Measurements from ENCODE around the gene SIRPD.
A peak's percentile ranks its signal among the peaks of the same experiment; 100 is the strongest.
"Not testable (repeated sequence)": the region's sequence is repeated elsewhere in the genome, so short reads cannot be mapped to it uniquely, and the experiment has no call there.

The SIRPD gene

DNA sequence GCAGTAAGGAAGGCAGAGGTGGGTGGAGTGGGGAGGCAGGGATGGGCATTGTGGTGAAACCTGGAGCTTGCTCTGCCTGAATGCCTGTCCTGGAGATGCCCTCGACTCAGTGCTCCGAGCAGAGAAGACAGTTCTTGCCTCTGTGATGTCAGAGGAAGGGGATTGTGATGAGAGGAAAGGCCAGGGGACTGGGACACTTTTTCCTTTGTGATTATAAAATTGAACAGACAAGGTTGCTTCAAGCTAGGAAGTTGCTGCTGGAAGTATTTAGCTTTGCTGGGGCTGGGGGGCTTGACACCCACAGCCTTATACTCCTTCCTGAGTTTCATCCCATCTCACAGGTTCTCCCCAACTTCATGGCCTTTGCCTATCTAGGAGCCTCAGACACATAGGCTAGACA is at the start of gene SIRPD:
Gene SIRPD (minus strand): TSS at position 101 of the 400 bp plus-strand sequence. CDS start 52 bp downstream, at position 49.
- H3K4me2 ChIP-seq = no peak within 1 kb of the TSS
- H3K27ac ChIP-seq = no peak within 1 kb of the TSS
- no peaks in the 10 kb centered on the region for H4K20me1 ChIP-seq
- TF ChIP-seq Cebpa-rat (IDR thresholded peaks at IDR 0.05) = no peak
- no peak within 1 kb of the TSS for H3K4me3 ChIP-seq
- peaks cover 4 to 28% (median 9%) of the 10 kb centered on the region in 11 experiments; a peak in 18 of 22 replicates for H3K9me3 ChIP-seq (replicated peaks in 1 of 11)
- H3K9ac ChIP-seq = no peak within 1 kb of the TSS
- peaks cover 0 to 9% (median 0%) of the 10 kb centered on the region in 10 experiments; a peak in 9 of 20 replicates for H3K4me1 ChIP-seq
- H3K27me3 ChIP-seq = no peaks in the 10 kb centered on the region
- peaks cover 0 to 9% (median 0%) of the 10 kb centered on the region in 11 experiments; a peak in 2 of 22 replicates for H3K36me3 ChIP-seq

DNA sequence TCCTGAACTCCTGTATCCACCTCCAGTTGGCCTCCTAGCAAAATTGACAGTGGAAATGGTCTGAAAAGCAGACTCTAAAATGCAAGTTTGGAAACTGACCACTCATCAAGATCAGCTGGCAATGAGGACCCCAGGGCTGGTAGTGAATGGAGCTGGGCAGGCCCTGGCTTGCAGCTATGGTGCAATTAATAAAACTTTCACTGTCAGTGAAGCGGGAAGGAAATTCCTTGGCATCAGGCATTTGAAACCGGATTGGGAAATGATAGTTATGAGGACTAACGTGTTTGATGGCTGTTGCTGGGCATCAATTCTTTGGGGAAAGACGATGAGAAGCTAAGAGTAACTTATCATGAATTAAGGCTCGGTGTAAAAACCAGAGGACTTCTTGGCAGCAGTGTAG is 43.2 kb upstream of the SIRPD start:
- Histone ChIP-seq H3K4me3 (no peak overlapping the region), H3K9ac (no peak overlapping the region), H3K4me2 (no peak overlapping the region), H3K36me3 (no peaks in the 10 kb centered on the region), H3K4me1 (peaks cover 0 to 25% (median 2%) of the 10 kb centered on the region in 10 experiments; a peak in 14 of 20 replicates), H3K9me3 (replicated peaks in 1 of 11) (no peaks in the 10 kb centered on the region), H3K27me3 (no peaks in the 10 kb centered on the region), H3K27ac (no peak overlapping the region), H4K20me1 (no peaks in the 10 kb centered on the region)
- no peak for TF ChIP-seq Cebpa-rat (IDR thresholded peaks at IDR 0.05)

- Histone ChIP-seq H3K27ac (peak overlapping the region in 6 of 11 experiments; percentile 14 to 69 (median 51); a peak in 8 of 22 replicates), H3K9me3 (replicated peaks in 1 of 11) (no peaks in the 10 kb centered on the region), H3K27me3 (no peaks in the 10 kb centered on the region), H3K9ac (no peak overlapping the region), H3K4me2 (peak overlapping the region in 10 of 11 experiments; percentile 10 to 73 (median 59); a peak in 17 of 22 replicates), H3K36me3 (no peaks in the 10 kb centered on the region), H3K4me3 (no peak overlapping the region), H4K20me1 (no peaks in the 10 kb centered on the region), H3K4me1 (peaks cover 0 to 46% (median 12%) of the 10 kb centered on the region in 10 experiments; a peak in 18 of 20 replicates)
- TF ChIP-seq Cebpa-rat (IDR thresholded peaks at IDR 0.05) = no peak
Measured at GRCh38 chr20:1595333-1595732, 37.8 kb upstream of the SIRPD start.

DNA sequence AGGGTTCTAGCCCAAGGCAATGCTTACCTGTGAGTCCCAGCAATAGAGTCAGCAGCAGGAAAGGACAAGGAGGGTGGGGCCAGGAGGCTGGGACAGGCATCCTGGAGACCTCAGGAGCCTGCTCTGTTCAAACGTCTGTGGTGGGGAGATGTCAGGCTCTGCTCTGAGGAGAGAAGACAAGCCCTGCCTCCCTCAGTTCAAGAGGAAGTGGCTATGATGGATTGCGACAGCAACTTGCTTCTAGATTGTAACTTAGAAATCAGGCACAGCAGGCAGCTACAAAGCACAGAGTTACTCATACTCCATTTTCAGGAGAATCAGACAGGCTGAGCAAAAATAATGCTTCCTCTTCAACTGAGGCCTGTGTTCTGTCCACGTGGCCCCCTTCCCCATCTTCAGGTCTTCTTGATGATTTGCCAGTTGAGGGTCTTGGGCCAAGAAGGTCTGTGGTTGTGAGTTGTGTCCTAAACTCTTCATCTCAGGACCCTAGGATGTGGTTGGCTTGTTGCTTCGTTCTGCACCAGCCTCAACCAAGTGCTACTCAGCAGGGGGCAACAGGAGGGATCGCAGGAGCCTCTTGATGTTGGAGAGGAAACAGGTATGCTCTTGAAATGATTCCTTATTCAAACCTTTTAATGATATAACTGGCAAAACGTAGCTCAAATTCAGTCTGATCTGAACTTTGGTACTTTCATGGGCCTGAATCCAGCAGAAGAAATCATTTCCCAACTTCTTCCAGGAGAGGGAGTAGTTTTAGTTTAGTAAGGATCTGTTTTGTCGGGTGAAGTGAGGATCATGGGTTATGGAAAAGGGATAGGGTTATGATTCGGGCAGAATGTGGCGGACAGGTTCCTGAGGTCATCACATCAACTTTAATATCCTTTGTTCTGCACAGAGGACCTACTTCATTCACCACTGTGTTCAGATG is 31.3 kb upstream of the SIRPD start:
- peak overlapping the region in 10 of 11 experiments; percentile 24 to 86 (median 76); a peak in 19 of 22 replicates for H3K4me2 ChIP-seq
- peak overlapping the region in 6 of 10 experiments; percentile 17 to 54 (median 44); a peak in 9 of 20 replicates for H3K4me3 ChIP-seq
- H3K4me1 ChIP-seq = peaks cover 0 to 48% (median 30%) of the 10 kb centered on the region in 10 experiments; a peak in 17 of 20 replicates
- H3K27me3 ChIP-seq = no peaks in the 10 kb centered on the region
- peak overlapping the region in 10 of 11 experiments; percentile 44 to 80 (median 77); a peak in 17 of 22 replicates for H3K9ac ChIP-seq
- H3K27ac ChIP-seq = peak overlapping the region; percentile 50 to 94 (median 87); a peak in 21 of 22 replicates
- H3K9me3 ChIP-seq (replicated peaks in 1 of 11) = peaks cover 0 to 32% (median 0%) of the 10 kb centered on the region in 11 experiments; a peak in 10 of 22 replicates
- peak; percentile 21 to 84 (median 71); a peak in 16 of 22 replicates for TF ChIP-seq Cebpa-rat (IDR thresholded peaks at IDR 0.05)
- no peaks in the 10 kb centered on the region for H4K20me1 ChIP-seq
- peaks cover 0 to 3% (median 0%) of the 10 kb centered on the region in 11 experiments; a peak in 2 of 22 replicates for H3K36me3 ChIP-seq

DNA sequence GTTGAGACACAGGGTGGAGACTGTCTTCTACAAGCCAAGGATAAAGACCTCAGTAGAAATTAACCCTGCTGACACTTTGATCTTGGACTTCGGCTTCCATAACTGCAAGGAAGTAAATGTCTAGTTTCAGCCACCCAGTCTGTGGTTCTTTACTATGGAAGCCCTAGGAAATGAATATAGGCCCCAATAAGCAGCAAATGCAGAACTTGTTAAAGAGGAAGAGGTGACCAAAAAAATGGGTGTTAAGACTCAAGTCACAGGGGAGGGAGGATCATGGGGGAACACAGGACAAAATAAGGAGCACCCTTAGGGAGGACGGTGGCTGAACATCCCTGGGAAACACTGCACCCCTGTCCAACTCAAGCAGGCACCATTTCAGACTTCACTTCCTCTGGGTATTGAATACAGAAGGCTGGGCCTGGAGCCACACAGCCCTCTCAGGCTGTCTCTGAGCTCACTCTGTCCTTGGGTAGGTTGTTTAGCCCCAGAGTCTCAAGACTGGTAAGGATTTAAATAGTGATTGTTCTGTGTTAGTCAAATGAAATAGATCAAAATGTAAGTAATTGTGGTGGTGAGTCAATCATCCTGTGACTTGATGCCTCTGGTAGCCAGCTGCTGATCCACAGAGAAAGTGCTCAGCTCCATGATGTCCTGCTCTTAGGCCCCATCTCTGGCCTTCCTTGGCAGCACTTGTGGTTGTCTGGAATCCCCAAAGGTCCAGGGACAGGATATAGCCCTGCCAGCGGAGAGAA is 30.5 kb upstream of the SIRPD start:
- Histone ChIP-seq H3K4me2 (peak overlapping the region in 10 of 11 experiments; percentile 24 to 86 (median 76); a peak in 19 of 22 replicates), H3K27ac (peak overlapping the region; percentile 50 to 94 (median 87); a peak in 21 of 22 replicates), H3K36me3 (peaks cover 0 to 11% (median 0%) of the 10 kb centered on the region in 11 experiments; a peak in 2 of 22 replicates), H3K9ac (peak overlapping the region in 9 of 11 experiments; percentile 56 to 80 (median 77); a peak in 17 of 22 replicates), H4K20me1 (no peaks in the 10 kb centered on the region), H3K4me3 (peak overlapping the region in 7 of 10 experiments; percentile 3 to 54 (median 43); a peak in 9 of 20 replicates), H3K27me3 (no peaks in the 10 kb centered on the region), H3K9me3 (replicated peaks in 1 of 11) (peaks cover 0 to 36% (median 0%) of the 10 kb centered on the region in 11 experiments; a peak in 10 of 22 replicates), H3K4me1 (peaks cover 0 to 48% (median 30%) of the 10 kb centered on the region in 10 experiments; a peak in 17 of 20 replicates)
- TF ChIP-seq Cebpa-rat (IDR thresholded peaks at IDR 0.05) = no peak

DNA sequence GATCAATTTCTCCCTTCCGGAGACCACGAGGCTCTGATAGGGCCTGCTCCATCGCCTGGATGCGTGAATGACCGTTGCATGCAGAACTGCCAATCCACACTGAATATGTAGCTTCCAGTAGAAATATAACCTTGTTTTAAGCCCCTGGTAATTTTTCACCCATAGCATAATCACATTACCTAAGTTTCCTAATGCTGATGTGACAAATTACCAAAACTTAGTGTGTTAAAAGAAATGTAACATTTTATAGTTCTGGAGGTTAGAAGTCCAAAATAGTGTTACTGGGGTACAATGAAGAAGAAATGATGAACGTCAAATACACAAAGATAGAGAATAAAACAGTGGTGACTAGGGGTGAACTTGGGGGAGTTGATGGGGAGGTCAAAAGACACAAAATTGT is 22.0 kb upstream of the SIRPD start:
- H3K4me2 ChIP-seq = no peak overlapping the region
- peaks cover 0 to 7% (median 0%) of the 10 kb centered on the region in 11 experiments; a peak in 1 of 22 replicates for H4K20me1 ChIP-seq
- H3K9ac ChIP-seq = no peak overlapping the region
- H3K27me3 ChIP-seq = no peaks in the 10 kb centered on the region
- no peaks in the 10 kb centered on the region for H3K4me1 ChIP-seq
- H3K4me3 ChIP-seq = no peak overlapping the region
- H3K27ac ChIP-seq = no peak overlapping the region
- no peak for TF ChIP-seq Cebpa-rat (IDR thresholded peaks at IDR 0.05)
- peaks cover 0 to 51% (median 0%) of the 10 kb centered on the region in 11 experiments; a peak in 9 of 22 replicates for H3K36me3 ChIP-seq
- peaks cover 0 to 8% (median 0%) of the 10 kb centered on the region in 11 experiments; a peak in 4 of 22 replicates for H3K9me3 ChIP-seq (replicated peaks in 1 of 11)

DNA sequence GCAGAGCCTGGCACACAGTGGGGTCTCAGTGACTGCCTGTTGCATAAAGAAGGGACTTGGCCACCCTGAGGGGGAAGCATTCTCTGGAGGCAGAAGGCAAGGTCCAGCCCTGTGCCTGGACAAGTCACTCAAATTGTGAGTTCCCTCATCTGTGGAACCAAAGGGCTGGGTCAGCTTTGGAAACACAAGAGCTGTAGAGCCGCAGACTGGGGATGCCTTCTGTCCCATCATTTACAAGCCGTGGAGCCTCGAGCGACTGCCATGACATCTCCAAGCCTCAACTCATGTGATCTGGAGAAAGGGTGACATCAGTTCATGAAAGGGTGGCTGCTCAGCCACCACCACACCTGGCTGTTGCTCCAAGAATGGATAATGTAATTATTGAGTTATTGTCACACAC is 20.4 kb upstream of the SIRPD start:
- no peak overlapping the region for H3K4me2 ChIP-seq
- no peak overlapping the region for H3K27ac ChIP-seq
- TF ChIP-seq Cebpa-rat (IDR thresholded peaks at IDR 0.05) = no peak

DNA sequence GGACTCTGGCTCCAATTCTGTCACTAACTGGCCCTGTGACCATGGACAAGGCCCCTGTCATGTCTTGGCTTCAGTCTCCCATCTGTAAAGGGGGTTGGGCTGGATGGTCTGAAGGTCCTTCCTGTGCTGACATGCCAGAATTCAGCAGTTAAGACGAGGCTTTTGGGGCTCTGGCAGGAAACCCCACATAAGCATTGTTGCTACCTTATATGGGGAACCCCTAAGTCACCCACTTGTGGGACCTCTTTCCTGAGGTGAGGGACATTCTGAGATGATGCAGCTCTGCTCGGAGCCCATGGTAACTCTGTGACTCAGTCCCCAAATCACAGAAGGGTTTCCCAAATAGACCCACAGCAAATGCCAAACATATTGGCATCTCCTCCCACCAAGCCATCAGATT is 19.8 kb upstream of the SIRPD start:
- not testable (repeated sequence) for H3K4me1 ChIP-seq; H3K9ac ChIP-seq; H3K27ac ChIP-seq; H3K4me2 ChIP-seq; H4K20me1 ChIP-seq; H3K4me3 ChIP-seq; H3K9me3 ChIP-seq (replicated peaks in 1 of 11); H3K27me3 ChIP-seq
- H3K36me3 ChIP-seq = peaks cover 0 to 38% (median 0%) of the 10 kb centered on the region in 11 experiments; a peak in 9 of 22 replicates

More for the DNA sequence above, 20.4 kb upstream of the SIRPD start:
- Histone ChIP-seq H3K9ac (no peak overlapping the region), H3K4me3 (no peak overlapping the region), H3K4me1 (no peaks in the 10 kb centered on the region), H3K9me3 (replicated peaks in 1 of 11) (no peaks in the 10 kb centered on the region), H4K20me1 (peaks cover 0 to 7% (median 0%) of the 10 kb centered on the region in 11 experiments; a peak in 1 of 22 replicates), H3K36me3 (peaks cover 0 to 39% (median 0%) of the 10 kb centered on the region in 11 experiments; a peak in 9 of 22 replicates), H3K27me3 (no peaks in the 10 kb centered on the region)

All from BLaER1 treated with 17β-estradiol and CSF1 and Interleukin-3, amounts not matched to agents 10 nM and 100 nM (cell line).